ENCODE data around the gene SRRM4.

Gene SRRM4

GRCh38 chr12:119158402-119158801, 177.1 kb downstream of the SRRM4 start:
- no peak for DNase-seq (ENCODE audit: low read depth)
- in situ Hi-C loops (cut with HindIII; ENCODE audit: low sequenced_read_pairs), result no loop called here
- TF ChIP-seq CTCF (IDR thresholded peaks at IDR 0.05; ENCODE audit: low read depth, low read length, missing control alignments), result no peak
- no peak overlapping the region for H3K4me3 ChIP-seq (ENCODE audit: low read depth, low read length)

GRCh38 chr12:119159844-119160243, 178.5 kb downstream of the SRRM4 start:
- in situ Hi-C loops (cut with HindIII; ENCODE audit: low sequenced_read_pairs), result no loop called here
- no peak overlapping the region for H3K4me3 ChIP-seq (ENCODE audit: low read depth, low read length)
- TF ChIP-seq CTCF (IDR thresholded peaks at IDR 0.05; ENCODE audit: low read depth, low read length, missing control alignments), result no peak
- no peak for DNase-seq (ENCODE audit: low read depth)

- in situ Hi-C loops (cut with HindIII; ENCODE audit: low sequenced_read_pairs), result no loop called here
- no peak for TF ChIP-seq CTCF (IDR thresholded peaks at IDR 0.05; ENCODE audit: low read depth, low read length, missing control alignments)
- no peak overlapping the region for H3K4me3 ChIP-seq (ENCODE audit: low read depth, low read length)
- DNase-seq (ENCODE audit: low read depth), result no peak
Observed at GRCh38 chr12:119167902-119168301, 186.6 kb downstream of the SRRM4 start.

GRCh38 chr12:119168721-119169120, 187.4 kb downstream of the SRRM4 start:
- no peak overlapping the region for H3K4me3 ChIP-seq (ENCODE audit: low read depth, low read length)
- in situ Hi-C loops (cut with HindIII; ENCODE audit: low sequenced_read_pairs), result no loop called here
- no peak for DNase-seq (ENCODE audit: low read depth)
- no peak for TF ChIP-seq CTCF (IDR thresholded peaks at IDR 0.05; ENCODE audit: low read depth, low read length, missing control alignments)

GRCh38 chr12:119169150-119169549, 187.8 kb downstream of the SRRM4 start:
- TF ChIP-seq CTCF (IDR thresholded peaks at IDR 0.05; ENCODE audit: low read depth, low read length, missing control alignments), result no peak
- H3K4me3 ChIP-seq (ENCODE audit: low read depth, low read length), result no peak overlapping the region
- DNase-seq (ENCODE audit: low read depth), result no peak
- in situ Hi-C loops (cut with HindIII; ENCODE audit: low sequenced_read_pairs), result no loop called here

GRCh38 chr12:119171291-119171690, 189.9 kb downstream of the SRRM4 start:
- TF ChIP-seq CTCF (IDR thresholded peaks at IDR 0.05; ENCODE audit: low read depth, low read length, missing control alignments), result no peak
- no peak for DNase-seq (ENCODE audit: low read depth)
- H3K4me3 ChIP-seq (ENCODE audit: low read depth, low read length), result no peak overlapping the region
- in situ Hi-C loops (cut with HindIII; ENCODE audit: low sequenced_read_pairs), result no loop called here

Data from astrocyte of the cerebellum (primary cell).